Skeletal muscle satellite cell (primary cell): ENCODE measurements around the gene MCAT.

Experiments
- H3K27me3 ChIP-seq: 2 replicates; pipeline ENCODE4 v1.7.0; 2013; ENCODE audit warnings: low read length; ENCODE audit not compliant: control insufficient read depth, insufficient read depth
- H3K36me3 ChIP-seq: 2 replicates; pipeline ENCODE4 v1.7.0; 2013; ENCODE audit warnings: mild to moderate bottlenecking, control low read depth, low read length; ENCODE audit not compliant: insufficient read depth
- H3K4me1 ChIP-seq: 2 replicates; pipeline ENCODE4 v1.7.0; 2013; ENCODE audit warnings: low read length; ENCODE audit not compliant: control insufficient read depth, insufficient read depth
- H3K4me2 ChIP-seq: 2 replicates; pipeline ENCODE4 v1.7.0; 2013; ENCODE audit warnings: mild to moderate bottlenecking, low read length
- H3K4me3 ChIP-seq: 2 replicates; pipeline ENCODE4 v1.7.0; 2013; ENCODE audit warnings: low read length
- H3K9ac ChIP-seq: 2 replicates; pipeline ENCODE4 v1.7.0; 2013; ENCODE audit warnings: mild to moderate bottlenecking, low read depth, low read length, moderate library complexity
- H3K9me3 ChIP-seq: replicated peaks from 2 replicates; pipeline ENCODE4 v1.7.0; 2013; ENCODE audit warnings: mild to moderate bottlenecking, control low read depth, low read length

Gene MCAT

GRCh38 chr22:43159484-43160178, 16.4 kb upstream of the MCAT start:
- Histone ChIP-seq H3K27me3 (no peaks in the 10 kb centered on the region), H3K4me3 (no peak overlapping the region), H3K9ac (no peak overlapping the region), H3K9me3 (no peaks in the 10 kb centered on the region), H3K4me1 (peaks cover 27% of the 10 kb centered on the region), H3K36me3 (peaks cover 64% of the 10 kb centered on the region), H3K4me2 (no peak overlapping the region)

DNA sequence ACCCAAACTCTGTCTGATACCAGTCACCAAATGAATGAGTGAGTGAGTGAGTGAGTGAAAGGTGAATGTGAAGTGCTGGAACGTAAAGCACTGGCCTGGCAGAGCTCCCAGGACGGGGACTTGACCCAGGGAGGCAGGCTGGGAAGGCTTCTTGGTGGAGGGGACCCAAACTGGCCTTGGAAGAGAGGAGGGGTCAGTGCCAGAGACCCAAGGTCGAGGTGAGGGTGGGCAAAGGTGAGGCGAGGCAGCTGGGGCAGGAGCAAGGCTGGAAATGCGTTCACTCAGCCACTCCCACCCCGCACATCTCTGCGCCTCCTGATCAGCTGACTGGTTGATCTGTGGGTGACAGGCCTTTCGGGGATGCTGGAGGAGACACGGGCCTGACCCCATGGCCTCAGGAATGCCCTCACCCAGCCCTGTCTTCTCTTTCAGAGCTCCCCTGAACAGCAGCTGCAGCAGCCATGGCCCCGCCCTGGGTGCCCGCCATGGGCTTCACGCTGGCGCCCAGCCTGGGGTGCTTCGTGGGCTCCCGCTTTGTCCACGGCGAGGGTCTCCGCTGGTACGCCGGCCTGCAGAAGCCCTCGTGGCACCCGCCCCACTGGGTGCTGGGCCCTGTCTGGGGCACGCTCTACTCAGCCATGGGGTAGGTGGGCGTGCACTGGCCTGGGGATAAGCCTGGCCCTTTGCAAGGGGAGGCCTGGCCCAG, 15.7 kb upstream of the MCAT start:
- Histone ChIP-seq H3K4me2 (no peak overlapping the region), H3K9ac (no peak overlapping the region), H3K4me3 (no peak overlapping the region), H3K36me3 (peaks cover 66% of the 10 kb centered on the region), H3K4me1 (peaks cover 32% of the 10 kb centered on the region), H3K9me3 (no peaks in the 10 kb centered on the region), H3K27me3 (no peaks in the 10 kb centered on the region)

GRCh38 chr22:43157874-43158546, 14.8 kb upstream of the MCAT start:
- Histone ChIP-seq H3K4me1 (peaks cover 31% of the 10 kb centered on the region), H3K9ac (no peak overlapping the region), H3K4me2 (no peak overlapping the region), H3K36me3 (peaks cover 57% of the 10 kb centered on the region), H3K9me3 (no peaks in the 10 kb centered on the region), H3K4me3 (no peak overlapping the region), H3K27me3 (no peaks in the 10 kb centered on the region)

- Histone ChIP-seq H3K36me3 (peaks cover 48% of the 10 kb centered on the region), H3K27me3 (no peaks in the 10 kb centered on the region), H3K4me2 (no peak overlapping the region), H3K4me1 (peaks cover 31% of the 10 kb centered on the region), H3K9ac (no peak overlapping the region), H3K9me3 (no peaks in the 10 kb centered on the region), H3K4me3 (no peak overlapping the region)
Observed at GRCh38 chr22:43156413-43156812, 13.2 kb upstream of the MCAT start.

- H3K9me3 ChIP-seq, result no peaks in the 10 kb centered on the region
- H3K4me1 ChIP-seq, result peaks cover 35% of the 10 kb centered on the region
- no peaks in the 10 kb centered on the region for H3K27me3 ChIP-seq
- H3K4me2 ChIP-seq, result peak overlapping the region; percentile 11
- H3K9ac ChIP-seq, result no peak overlapping the region
- no peak overlapping the region for H3K4me3 ChIP-seq
- H3K36me3 ChIP-seq, result peaks cover 44% of the 10 kb centered on the region
Observed at GRCh38 chr22:43155789-43156188, 12.6 kb upstream of the MCAT start.

- no peaks in the 10 kb centered on the region for H3K27me3 ChIP-seq
Observed at GRCh38 chr22:43154887-43155536, 11.8 kb upstream of the MCAT start.

GRCh38 chr22:43153899-43154298, 10.7 kb upstream of the MCAT start:
- H3K9ac ChIP-seq, result no peak overlapping the region
- H3K4me2 ChIP-seq, result peak overlapping the region; percentile 69
- H3K4me3 ChIP-seq, result no peak overlapping the region
- no peaks in the 10 kb centered on the region for H3K27me3 ChIP-seq
- no peaks in the 10 kb centered on the region for H3K9me3 ChIP-seq
- H3K4me1 ChIP-seq, result peaks cover 37% of the 10 kb centered on the region
- peaks cover 26% of the 10 kb centered on the region for H3K36me3 ChIP-seq

More at GRCh38 chr22:43154887-43155536, 11.8 kb upstream of the MCAT start:
- Histone ChIP-seq H3K9me3 (no peaks in the 10 kb centered on the region), H3K4me2 (peak overlapping the region; percentile 41), H3K9ac (no peak overlapping the region), H3K4me1 (peaks cover 37% of the 10 kb centered on the region), H3K4me3 (no peak overlapping the region), H3K36me3 (peaks cover 36% of the 10 kb centered on the region)

- Histone ChIP-seq H3K9ac (peak overlapping the region; percentile 95), H3K36me3 (peaks cover 20% of the 10 kb centered on the region), H3K27me3 (no peaks in the 10 kb centered on the region), H3K4me1 (peaks cover 37% of the 10 kb centered on the region), H3K4me3 (peak overlapping the region; percentile 95), H3K9me3 (no peaks in the 10 kb centered on the region), H3K4me2 (peak overlapping the region; percentile 99)
Observed at GRCh38 chr22:43152357-43153071, 9.3 kb upstream of the MCAT start.

DNA sequence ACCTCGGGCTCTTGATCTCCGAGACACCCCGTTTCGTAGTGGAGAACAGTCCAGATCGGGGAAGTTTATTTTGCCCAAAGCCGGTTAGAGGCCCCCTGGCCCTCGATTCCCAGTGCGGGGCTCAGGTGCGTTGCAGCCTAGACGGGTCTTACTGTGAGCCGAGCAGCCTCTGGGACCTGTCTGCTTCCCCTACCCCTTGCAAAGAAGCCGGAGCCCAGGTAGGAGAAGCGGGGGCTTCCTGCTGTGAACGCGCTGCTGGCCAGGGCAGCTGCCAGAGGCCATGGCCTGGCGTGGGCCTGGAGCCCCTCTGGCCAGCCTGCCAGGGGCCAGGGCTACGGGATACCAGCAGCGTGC, 8.8 kb upstream of the MCAT start:
- H3K4me1 ChIP-seq, result peaks cover 36% of the 10 kb centered on the region
- H3K4me3 ChIP-seq, result peak overlapping the region; percentile 95
- peak overlapping the region; percentile 99 for H3K4me2 ChIP-seq
- H3K36me3 ChIP-seq, result peaks cover 20% of the 10 kb centered on the region
- no peaks in the 10 kb centered on the region for H3K9me3 ChIP-seq
- no peaks in the 10 kb centered on the region for H3K27me3 ChIP-seq
- H3K9ac ChIP-seq, result peak overlapping the region; percentile 95

GRCh38 chr22:43151251-43152002, 8.2 kb upstream of the MCAT start, which contains the start of gene TSPO:
TSS of gene TSPO (plus strand) at chr22:43151559. CDS start at chr22:43159239, 7,680 bp downstream.
- Histone ChIP-seq H3K9ac (peak within 1 kb of the TSS; percentile 95), H3K36me3 (peaks cover 15% of the 10 kb centered on the region), H3K27me3 (no peaks in the 10 kb centered on the region), H3K4me1 (peaks cover 31% of the 10 kb centered on the region), H3K9me3 (no peaks in the 10 kb centered on the region), H3K4me3 (peak within 1 kb of the TSS; percentile 95), H3K4me2 (peak within 1 kb of the TSS; percentile 99)
